Measurements from ENCODE around the gene GBP4.

GBP4 gene

GRCh38 chr1:89213347-89213746 lies 14.6 kb upstream of the GBP4 start:
- Histone ChIP-seq H2BK5ac (ENCODE audit: low read length) (no peak overlapping the region), H3K4ac (ENCODE audit: low read depth, low read length) (no peak overlapping the region), H4K5ac (ENCODE audit: low read length) (no peak overlapping the region), H3K4me3 (ENCODE audit: low read length) (no peak overlapping the region), H3K18ac (ENCODE audit: low read length) (no peak overlapping the region), H3K23ac (ENCODE audit: low read length) (no peak overlapping the region), H3K79me1 (ENCODE audit: low read length) (no peaks in the 10 kb centered on the region), H4K8ac (ENCODE audit: low read depth, low read length) (no peak overlapping the region), H3K4me1 (ENCODE audit: control insufficient read depth, low read depth, low read length) (no peaks in the 10 kb centered on the region), H3K27me3 (ENCODE audit: insufficient read depth, low read length, poor library complexity) (no peaks in the 10 kb centered on the region), H3K9ac (ENCODE audit: low read length) (no peak overlapping the region), H3K79me2 (ENCODE audit: control insufficient read depth, insufficient read depth, low read length) (no peaks in the 10 kb centered on the region), H2BK120ac (ENCODE audit: low read depth, low read length) (no peak overlapping the region), H3K27ac (ENCODE audit: low read depth, low read length) (no peak overlapping the region), H2AK5ac (ENCODE audit: low read length) (no peak overlapping the region), H3K36me3 (ENCODE audit: control insufficient read depth, insufficient read depth, low read length) (no peaks in the 10 kb centered on the region), H3K56ac (ENCODE audit: low read length) (no peak overlapping the region), H3K4me2 (ENCODE audit: low read length) (no peak overlapping the region), H2BK15ac (replicated peaks; ENCODE audit: low read depth) (no peak overlapping the region)
- no CpG with 5 or more reads among the region's 1 CpG for WGBS (ENCODE audit: extremely low coverage, insufficient coverage, low lambda C conversion rate)
- DNase-seq: no peak

- Histone ChIP-seq H3K27ac (ENCODE audit: low read depth, low read length) (no peak overlapping the region), H3K4ac (ENCODE audit: low read depth, low read length) (no peak overlapping the region), H4K8ac (ENCODE audit: low read depth, low read length) (no peak overlapping the region), H3K23ac (ENCODE audit: low read length) (no peak overlapping the region), H3K9ac (ENCODE audit: low read length) (no peak overlapping the region), H3K56ac (ENCODE audit: low read length) (no peak overlapping the region), H2BK120ac (ENCODE audit: low read depth, low read length) (no peak overlapping the region), H3K18ac (ENCODE audit: low read length) (no peak overlapping the region), H2BK5ac (ENCODE audit: low read length) (no peak overlapping the region), H3K4me1 (ENCODE audit: control insufficient read depth, low read depth, low read length) (no peaks in the 10 kb centered on the region), H2BK15ac (replicated peaks; ENCODE audit: low read depth) (no peak overlapping the region), H4K5ac (ENCODE audit: low read length) (no peak overlapping the region), H2AK5ac (ENCODE audit: low read length) (no peak overlapping the region), H3K36me3 (ENCODE audit: control insufficient read depth, insufficient read depth, low read length) (no peaks in the 10 kb centered on the region), H3K4me3 (ENCODE audit: low read length) (no peak overlapping the region), H3K79me2 (ENCODE audit: control insufficient read depth, insufficient read depth, low read length) (no peaks in the 10 kb centered on the region), H3K27me3 (ENCODE audit: insufficient read depth, low read length, poor library complexity) (no peaks in the 10 kb centered on the region), H3K79me1 (ENCODE audit: low read length) (no peaks in the 10 kb centered on the region), H3K4me2 (ENCODE audit: low read length) (no peak overlapping the region)
- peak; percentile 34 for DNase-seq
- WGBS (ENCODE audit: extremely low coverage, insufficient coverage, low lambda C conversion rate): no CpG with 5 or more reads among the region's 1 CpG
These were observed 12.4 kb upstream of the GBP4 start for GRCh38 chr1:89211035-89211634.

GRCh38 chr1:89206373-89206772 lies 7.6 kb upstream of the GBP4 start:
- H3K4me3 ChIP-seq (ENCODE audit: low read length): no peak overlapping the region
- H2BK120ac ChIP-seq (ENCODE audit: low read depth, low read length): no peak overlapping the region
- H3K4ac ChIP-seq (ENCODE audit: low read depth, low read length): no peak overlapping the region
- no peak overlapping the region for H4K5ac ChIP-seq (ENCODE audit: low read length)
- H3K18ac ChIP-seq (ENCODE audit: low read length): no peak overlapping the region
- H2BK15ac ChIP-seq (replicated peaks; ENCODE audit: low read depth): no peak overlapping the region
- no peaks in the 10 kb centered on the region for H3K27me3 ChIP-seq (ENCODE audit: insufficient read depth, low read length, poor library complexity)
- no CpG with 5 or more reads among the region's 3 CpGs for WGBS (ENCODE audit: extremely low coverage, insufficient coverage, low lambda C conversion rate)
- no peak overlapping the region for H3K9ac ChIP-seq (ENCODE audit: low read length)
- H3K23ac ChIP-seq (ENCODE audit: low read length): no peak overlapping the region
- no peak overlapping the region for H2BK5ac ChIP-seq (ENCODE audit: low read length)
- no peaks in the 10 kb centered on the region for H3K36me3 ChIP-seq (ENCODE audit: control insufficient read depth, insufficient read depth, low read length)
- no peak for DNase-seq
- H3K27ac ChIP-seq (ENCODE audit: low read depth, low read length): no peak overlapping the region
- no peaks in the 10 kb centered on the region for H3K79me2 ChIP-seq (ENCODE audit: control insufficient read depth, insufficient read depth, low read length)
- H3K56ac ChIP-seq (ENCODE audit: low read length): no peak overlapping the region
- H3K4me2 ChIP-seq (ENCODE audit: low read length): no peak overlapping the region
- H3K4me1 ChIP-seq (ENCODE audit: control insufficient read depth, low read depth, low read length): peaks cover under 1% of the 10 kb centered on the region
- no peak overlapping the region for H2AK5ac ChIP-seq (ENCODE audit: low read length)
- no peaks in the 10 kb centered on the region for H3K79me1 ChIP-seq (ENCODE audit: low read length)
- H4K8ac ChIP-seq (ENCODE audit: low read depth, low read length): no peak overlapping the region

GRCh38 chr1:89203166-89203565 lies 4.4 kb upstream of the GBP4 start:
- no peaks in the 10 kb centered on the region for H3K79me1 ChIP-seq (ENCODE audit: low read length)
- no peak overlapping the region for H2BK5ac ChIP-seq (ENCODE audit: low read length)
- no peaks in the 10 kb centered on the region for H3K36me3 ChIP-seq (ENCODE audit: control insufficient read depth, insufficient read depth, low read length)
- no peak overlapping the region for H2AK5ac ChIP-seq (ENCODE audit: low read length)
- no peak overlapping the region for H4K8ac ChIP-seq (ENCODE audit: low read depth, low read length)
- no peak overlapping the region for H3K27ac ChIP-seq (ENCODE audit: low read depth, low read length)
- peaks cover 6% of the 10 kb centered on the region for H3K4me1 ChIP-seq (ENCODE audit: control insufficient read depth, low read depth, low read length)
- H3K4me2 ChIP-seq (ENCODE audit: low read length): no peak overlapping the region
- no peaks in the 10 kb centered on the region for H3K27me3 ChIP-seq (ENCODE audit: insufficient read depth, low read length, poor library complexity)
- H2BK120ac ChIP-seq (ENCODE audit: low read depth, low read length): peak overlapping the region; percentile 45
- H3K18ac ChIP-seq (ENCODE audit: low read length): no peak overlapping the region
- H4K5ac ChIP-seq (ENCODE audit: low read length): no peak overlapping the region
- peak overlapping the region; percentile 36 for H2BK15ac ChIP-seq (replicated peaks; ENCODE audit: low read depth)
- no peak overlapping the region for H3K4me3 ChIP-seq (ENCODE audit: low read length)
- no peak overlapping the region for H3K4ac ChIP-seq (ENCODE audit: low read depth, low read length)
- no CpG with 5 or more reads among the region's 1 CpG for WGBS (ENCODE audit: extremely low coverage, insufficient coverage, low lambda C conversion rate)
- H3K9ac ChIP-seq (ENCODE audit: low read length): no peak overlapping the region
- H3K23ac ChIP-seq (ENCODE audit: low read length): no peak overlapping the region
- H3K56ac ChIP-seq (ENCODE audit: low read length): no peak overlapping the region
- DNase-seq: no peak
- no peaks in the 10 kb centered on the region for H3K79me2 ChIP-seq (ENCODE audit: control insufficient read depth, insufficient read depth, low read length)

GRCh38 chr1:89201106-89201794 lies 2.5 kb upstream of the GBP4 start:
- H3K36me3 ChIP-seq (ENCODE audit: control insufficient read depth, insufficient read depth, low read length): no peaks in the 10 kb centered on the region
- no peak overlapping the region for H3K56ac ChIP-seq (ENCODE audit: low read length)
- H3K23ac ChIP-seq (ENCODE audit: low read length): no peak overlapping the region
- H3K27me3 ChIP-seq (ENCODE audit: insufficient read depth, low read length, poor library complexity): no peaks in the 10 kb centered on the region
- no peak overlapping the region for H3K4me3 ChIP-seq (ENCODE audit: low read length)
- no peak overlapping the region for H2BK5ac ChIP-seq (ENCODE audit: low read length)
- H2BK15ac ChIP-seq (replicated peaks; ENCODE audit: low read depth): no peak overlapping the region
- WGBS (ENCODE audit: extremely low coverage, insufficient coverage, low lambda C conversion rate): no CpG with 5 or more reads among the region's 4 CpGs
- H3K4ac ChIP-seq (ENCODE audit: low read depth, low read length): no peak overlapping the region
- no peak for DNase-seq
- no peak overlapping the region for H4K8ac ChIP-seq (ENCODE audit: low read depth, low read length)
- H3K9ac ChIP-seq (ENCODE audit: low read length): no peak overlapping the region
- no peak overlapping the region for H3K4me2 ChIP-seq (ENCODE audit: low read length)
- H3K27ac ChIP-seq (ENCODE audit: low read depth, low read length): no peak overlapping the region
- no peak overlapping the region for H2AK5ac ChIP-seq (ENCODE audit: low read length)
- H3K4me1 ChIP-seq (ENCODE audit: control insufficient read depth, low read depth, low read length): peaks cover 6% of the 10 kb centered on the region
- no peaks in the 10 kb centered on the region for H3K79me2 ChIP-seq (ENCODE audit: control insufficient read depth, insufficient read depth, low read length)
- H3K18ac ChIP-seq (ENCODE audit: low read length): no peak overlapping the region
- no peak overlapping the region for H2BK120ac ChIP-seq (ENCODE audit: low read depth, low read length)
- no peaks in the 10 kb centered on the region for H3K79me1 ChIP-seq (ENCODE audit: low read length)
- no peak overlapping the region for H4K5ac ChIP-seq (ENCODE audit: low read length)

GRCh38 chr1:89200663-89201062 lies 1.9 kb upstream of the GBP4 start:
- H3K79me2 ChIP-seq (ENCODE audit: control insufficient read depth, insufficient read depth, low read length): no peaks in the 10 kb centered on the region
- H2BK15ac ChIP-seq (replicated peaks; ENCODE audit: low read depth): no peak overlapping the region
- WGBS (ENCODE audit: extremely low coverage, insufficient coverage, low lambda C conversion rate): no CpG with 5 or more reads among the region's 2 CpGs
- H3K23ac ChIP-seq (ENCODE audit: low read length): no peak overlapping the region
- no peaks in the 10 kb centered on the region for H3K36me3 ChIP-seq (ENCODE audit: control insufficient read depth, insufficient read depth, low read length)
- H4K8ac ChIP-seq (ENCODE audit: low read depth, low read length): no peak overlapping the region
- H3K79me1 ChIP-seq (ENCODE audit: low read length): no peaks in the 10 kb centered on the region
- H3K4ac ChIP-seq (ENCODE audit: low read depth, low read length): no peak overlapping the region
- no peaks in the 10 kb centered on the region for H3K27me3 ChIP-seq (ENCODE audit: insufficient read depth, low read length, poor library complexity)
- peaks cover 6% of the 10 kb centered on the region for H3K4me1 ChIP-seq (ENCODE audit: control insufficient read depth, low read depth, low read length)
- no peak overlapping the region for H2BK120ac ChIP-seq (ENCODE audit: low read depth, low read length)
- H3K27ac ChIP-seq (ENCODE audit: low read depth, low read length): no peak overlapping the region
- H3K4me2 ChIP-seq (ENCODE audit: low read length): no peak overlapping the region
- no peak overlapping the region for H2AK5ac ChIP-seq (ENCODE audit: low read length)
- H4K5ac ChIP-seq (ENCODE audit: low read length): no peak overlapping the region
- H3K4me3 ChIP-seq (ENCODE audit: low read length): no peak overlapping the region
- no peak overlapping the region for H3K9ac ChIP-seq (ENCODE audit: low read length)
- DNase-seq: no peak
- H2BK5ac ChIP-seq (ENCODE audit: low read length): no peak overlapping the region
- no peak overlapping the region for H3K56ac ChIP-seq (ENCODE audit: low read length)
- H3K18ac ChIP-seq (ENCODE audit: low read length): no peak overlapping the region
